Uterus (tissue), 2 donors: ENCODE data around the gene AEBP1.

Source experiments
- POLR2A ChIP-seq, 2 donors: fragments of 450-650 bp; IDR thresholded peaks; one replicate each; pipeline ENCODE4 v1.6.1; 2016; ENCODE audit warnings: antibody characterized with exemption in 2 of 2, mild to moderate bottlenecking in 1 of 2, moderate library complexity in 1 of 2
- TF ChIP-seq, protein P1 (sequence below), 4 experiments: fragments of 200-600 bp in 2 of 4; fragments of 450-650 bp in 2 of 4; sonication (generic) in 2 of 4; IDR thresholded peaks; one replicate each; pipeline ENCODE4 v1.5.1; 2016 to 2019; ENCODE audit warnings: antibody characterized with exemption in 4 of 4, mild to moderate bottlenecking in 2 of 4, moderate library complexity in 1 of 4

DNA sequence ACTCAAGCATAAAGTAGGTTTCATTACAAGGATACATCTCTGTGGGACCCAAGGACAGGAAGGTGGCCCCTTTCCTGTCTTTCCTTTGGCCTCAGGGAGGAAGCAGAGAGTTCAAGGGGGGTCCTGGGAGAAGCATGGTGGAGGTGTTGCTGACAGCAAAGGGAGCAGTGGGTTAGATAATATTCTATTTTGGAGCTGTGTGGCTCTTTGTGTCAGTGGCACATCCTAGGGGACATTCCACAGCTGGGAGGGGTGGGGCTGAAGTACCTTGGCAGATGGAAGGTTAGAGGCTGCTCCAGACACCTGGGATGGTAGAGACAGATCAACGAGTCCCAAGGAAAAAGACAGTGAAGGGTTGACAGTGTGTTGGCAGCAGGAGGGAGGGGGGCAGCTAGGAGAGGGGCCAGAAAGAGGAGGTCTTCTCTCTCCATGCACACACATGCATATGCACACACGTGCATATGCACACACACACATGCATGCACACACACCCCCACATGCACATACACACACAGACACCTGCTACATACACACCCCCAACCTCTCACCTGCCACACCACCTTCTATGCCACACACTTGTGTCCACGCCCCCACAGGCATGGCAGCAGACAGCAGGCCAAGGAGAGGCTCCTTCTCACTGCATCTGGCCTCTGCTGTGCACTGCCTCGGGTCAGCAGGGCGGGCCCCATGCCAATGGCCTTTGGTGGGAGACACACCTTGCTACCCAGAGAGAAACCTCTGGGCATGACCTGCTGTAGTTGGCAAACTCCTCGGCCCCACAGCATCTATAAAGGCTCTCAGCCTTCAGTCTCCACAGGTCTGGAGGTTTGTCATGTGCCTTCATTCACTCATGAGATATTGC, 24.8 kb downstream of the AEBP1 start:
- no peak for TF ChIP-seq POLR2A (IDR thresholded peaks at IDR 0.05)
- TF ChIP-seq, protein P1, sequence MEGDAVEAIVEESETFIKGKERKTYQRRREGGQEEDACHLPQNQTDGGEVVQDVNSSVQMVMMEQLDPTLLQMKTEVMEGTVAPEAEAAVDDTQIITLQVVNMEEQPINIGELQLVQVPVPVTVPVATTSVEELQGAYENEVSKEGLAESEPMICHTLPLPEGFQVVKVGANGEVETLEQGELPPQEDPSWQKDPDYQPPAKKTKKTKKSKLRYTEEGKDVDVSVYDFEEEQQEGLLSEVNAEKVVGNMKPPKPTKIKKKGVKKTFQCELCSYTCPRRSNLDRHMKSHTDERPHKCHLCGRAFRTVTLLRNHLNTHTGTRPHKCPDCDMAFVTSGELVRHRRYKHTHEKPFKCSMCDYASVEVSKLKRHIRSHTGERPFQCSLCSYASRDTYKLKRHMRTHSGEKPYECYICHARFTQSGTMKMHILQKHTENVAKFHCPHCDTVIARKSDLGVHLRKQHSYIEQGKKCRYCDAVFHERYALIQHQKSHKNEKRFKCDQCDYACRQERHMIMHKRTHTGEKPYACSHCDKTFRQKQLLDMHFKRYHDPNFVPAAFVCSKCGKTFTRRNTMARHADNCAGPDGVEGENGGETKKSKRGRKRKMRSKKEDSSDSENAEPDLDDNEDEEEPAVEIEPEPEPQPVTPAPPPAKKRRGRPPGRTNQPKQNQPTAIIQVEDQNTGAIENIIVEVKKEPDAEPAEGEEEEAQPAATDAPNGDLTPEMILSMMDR (IDR thresholded peaks at IDR 0.05), result no peak
